Transverse colon (tissue), 3 donors: ENCODE measurements around the gene EPB42.

Experiments
- POLR2A ChIP-seq: fragments of 450-650 bp; IDR thresholded peaks from one replicate; pipeline ENCODE4 v1.6.1; 2016; ENCODE audit warnings: antibody characterized with exemption, mild to moderate bottlenecking, moderate library complexity
- TF ChIP-seq, protein P1 (sequence below), 5 experiments: fragments of 200-600 bp in 3 of 5; fragments of 450-650 bp in 2 of 5; sonication (generic) in 3 of 5; IDR thresholded peaks; 1 replicate in 2 of 5; 2 replicates in 3 of 5; pipeline ENCODE4 v1.5.1; 2016 to 2017; ENCODE audit warnings: antibody characterized with exemption in 5 of 5, inconsistent platforms in 3 of 5, mild to moderate bottlenecking in 2 of 5, moderate library complexity in 1 of 5

DNA sequence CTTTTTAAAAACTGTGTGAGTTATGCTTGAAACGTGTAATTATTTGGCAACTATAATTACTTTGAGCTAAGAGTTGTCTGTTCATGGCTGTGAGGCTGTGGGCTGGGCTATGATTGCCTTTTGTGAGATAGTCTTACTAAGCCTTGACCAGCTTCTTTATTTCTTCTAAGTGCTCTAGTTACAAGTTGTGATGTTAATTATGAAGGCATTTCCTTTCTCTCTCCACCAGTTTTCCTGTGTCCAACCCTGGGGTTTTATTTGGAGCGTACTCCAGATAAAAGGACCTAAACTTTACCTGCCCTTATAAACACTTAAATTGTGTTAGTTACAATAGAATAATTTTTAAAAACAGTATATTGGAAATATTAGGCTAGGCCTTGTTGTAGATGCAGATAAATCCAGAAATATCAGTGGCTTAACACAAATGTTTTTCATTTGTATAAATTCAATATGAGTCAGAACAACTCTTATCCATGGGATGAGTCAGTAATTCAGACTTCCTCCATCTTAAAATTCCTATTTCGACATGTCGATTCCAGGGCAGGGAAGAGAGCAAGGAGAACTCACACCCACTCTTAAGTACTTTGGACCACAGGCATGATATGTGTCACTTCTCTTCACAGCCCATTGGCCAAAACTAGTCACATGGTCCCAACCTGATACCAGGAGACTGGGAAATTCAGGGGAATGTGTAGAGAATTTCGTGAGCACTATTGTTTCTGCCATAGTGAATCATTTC lies 70.5 kb downstream of the EPB42 start:
- TF ChIP-seq POLR2A: no peak
- TF ChIP-seq, protein P1, sequence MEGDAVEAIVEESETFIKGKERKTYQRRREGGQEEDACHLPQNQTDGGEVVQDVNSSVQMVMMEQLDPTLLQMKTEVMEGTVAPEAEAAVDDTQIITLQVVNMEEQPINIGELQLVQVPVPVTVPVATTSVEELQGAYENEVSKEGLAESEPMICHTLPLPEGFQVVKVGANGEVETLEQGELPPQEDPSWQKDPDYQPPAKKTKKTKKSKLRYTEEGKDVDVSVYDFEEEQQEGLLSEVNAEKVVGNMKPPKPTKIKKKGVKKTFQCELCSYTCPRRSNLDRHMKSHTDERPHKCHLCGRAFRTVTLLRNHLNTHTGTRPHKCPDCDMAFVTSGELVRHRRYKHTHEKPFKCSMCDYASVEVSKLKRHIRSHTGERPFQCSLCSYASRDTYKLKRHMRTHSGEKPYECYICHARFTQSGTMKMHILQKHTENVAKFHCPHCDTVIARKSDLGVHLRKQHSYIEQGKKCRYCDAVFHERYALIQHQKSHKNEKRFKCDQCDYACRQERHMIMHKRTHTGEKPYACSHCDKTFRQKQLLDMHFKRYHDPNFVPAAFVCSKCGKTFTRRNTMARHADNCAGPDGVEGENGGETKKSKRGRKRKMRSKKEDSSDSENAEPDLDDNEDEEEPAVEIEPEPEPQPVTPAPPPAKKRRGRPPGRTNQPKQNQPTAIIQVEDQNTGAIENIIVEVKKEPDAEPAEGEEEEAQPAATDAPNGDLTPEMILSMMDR (IDR thresholded peaks at IDR 0.05): no peak
